Embryonic facial prominence (tissue), 1 donor: ENCODE measurements around the gene ASPRV1.
"Not testable (repeated sequence)": the region's sequence is repeated elsewhere in the genome, so short reads cannot be mapped to it uniquely, and the experiment has no call there.

Experiments
- DNase-seq: peaks from one replicate; pipeline ENCODE4 v3.0.0-alpha.2; 2016; ENCODE audit errors: extremely low spot score

The ASPRV1 gene

DNA sequence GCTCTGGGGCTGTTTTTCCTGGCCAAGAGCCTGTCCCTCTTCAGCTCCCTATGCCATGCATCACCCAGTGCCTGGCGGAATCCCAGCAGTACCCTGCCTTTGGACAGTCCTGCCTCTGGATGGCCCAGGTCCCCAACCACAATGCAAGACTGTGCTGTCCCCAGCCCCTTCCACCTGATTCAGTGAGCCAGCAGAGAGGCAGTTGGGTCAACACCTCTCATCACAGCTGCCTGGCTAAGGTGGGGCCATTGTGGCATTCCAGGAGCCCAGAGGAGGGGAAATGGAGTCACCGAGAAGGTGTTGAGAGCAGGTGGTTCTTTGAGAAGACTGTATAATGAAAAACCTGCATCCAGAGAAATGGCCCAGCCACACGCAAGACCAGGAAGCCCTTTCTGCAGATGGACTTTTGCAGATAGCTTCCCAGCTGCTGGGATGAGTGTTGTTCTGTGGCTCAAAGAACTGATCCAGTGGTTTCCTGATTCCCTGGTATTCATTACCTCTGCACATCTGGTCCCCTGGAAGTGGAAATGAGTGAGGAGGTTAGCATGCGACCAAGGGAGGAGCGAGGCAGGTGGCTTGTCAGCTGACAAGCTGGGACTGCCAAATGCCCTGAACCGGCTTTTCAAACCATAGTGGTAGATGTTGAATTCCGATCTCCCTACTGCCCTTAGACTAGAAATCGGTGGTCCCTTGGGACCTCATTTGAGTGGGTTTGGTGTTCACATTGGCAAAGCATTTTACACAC is 1.7 kb upstream of the ASPRV1 start:
- no peak for DNase-seq

DNA sequence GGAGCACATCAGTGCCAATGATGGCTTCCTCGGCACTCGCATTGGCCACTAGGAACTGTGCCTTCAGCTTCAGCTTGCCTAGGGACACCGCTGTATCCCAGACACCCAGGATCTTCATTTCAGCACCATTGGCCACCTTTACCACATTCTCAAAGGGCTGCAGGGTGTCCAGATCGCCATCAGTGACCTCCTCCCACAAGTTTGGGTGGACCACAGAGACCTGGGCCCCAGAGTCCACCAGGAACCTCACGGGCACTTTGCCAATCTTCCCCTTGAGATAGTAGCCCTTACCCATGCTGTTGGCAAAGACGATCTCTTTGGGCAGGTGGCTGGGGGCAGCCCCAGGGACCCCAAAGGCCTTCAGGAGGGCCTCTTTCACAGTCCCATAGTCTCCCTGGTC is 610 bp downstream of the ASPRV1 start:
- DNase-seq, result no peak

DNA sequence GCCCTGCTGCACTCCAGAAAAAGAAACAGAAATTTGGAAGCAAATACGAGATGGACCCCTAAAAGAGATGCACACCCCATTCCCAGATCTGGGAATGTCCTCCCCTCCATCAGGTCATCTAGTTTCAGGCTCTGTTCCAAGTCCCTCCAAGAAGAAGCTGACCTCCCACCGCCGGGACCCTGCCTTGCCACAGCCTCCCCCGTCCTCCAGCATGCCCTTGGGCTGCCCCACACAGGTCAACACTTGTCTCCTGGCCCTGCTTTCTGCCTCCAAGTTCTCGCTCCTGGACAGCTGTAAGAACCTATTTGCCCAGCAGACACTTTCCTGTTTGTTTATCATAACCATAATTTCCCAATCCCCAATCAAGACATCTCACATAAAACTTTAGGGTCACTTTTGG is 2.0 kb downstream of the ASPRV1 start:
- no peak for DNase-seq

DNA sequence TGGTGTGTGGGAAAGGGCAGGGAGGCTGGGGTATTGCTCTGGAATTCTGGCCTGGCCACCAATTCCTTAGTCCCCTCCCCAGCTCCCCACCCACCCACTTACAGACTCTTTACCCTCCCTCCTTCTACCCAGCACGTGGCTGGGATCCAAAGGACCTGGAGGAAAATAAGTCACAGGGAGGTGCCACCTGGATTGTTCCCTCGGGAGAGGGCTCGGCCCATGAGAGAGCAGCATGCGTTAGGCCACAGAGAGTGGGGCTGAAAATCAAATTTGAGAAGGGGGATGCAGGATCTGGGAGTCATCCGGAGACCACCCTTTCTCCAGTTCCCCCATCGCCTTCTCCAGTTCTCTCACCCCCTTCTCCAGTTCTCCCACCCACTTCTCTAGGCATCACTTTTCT is 3.0 kb downstream of the ASPRV1 start:
- DNase-seq, result no peak

DNA sequence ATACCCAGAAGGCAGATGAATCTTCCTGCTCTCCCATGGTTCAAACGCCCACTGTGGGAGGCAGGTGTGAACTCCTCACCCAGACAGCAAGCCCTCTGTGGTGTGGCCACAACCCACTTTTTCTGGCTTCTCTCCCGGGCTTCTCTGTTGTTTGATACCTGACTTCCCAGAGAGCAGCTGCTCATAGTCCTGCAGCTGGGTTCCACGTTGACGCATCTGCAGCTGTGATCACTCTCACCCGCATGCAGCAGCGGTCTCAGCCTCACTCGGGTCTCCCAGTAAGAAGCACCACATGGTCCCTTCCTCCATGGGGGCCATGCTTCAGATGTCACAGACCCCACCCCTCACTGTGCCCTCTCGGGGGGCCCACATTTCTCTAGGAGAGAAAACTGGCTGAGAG is 3.5 kb downstream of the ASPRV1 start:
- DNase-seq, result no peak

DNA sequence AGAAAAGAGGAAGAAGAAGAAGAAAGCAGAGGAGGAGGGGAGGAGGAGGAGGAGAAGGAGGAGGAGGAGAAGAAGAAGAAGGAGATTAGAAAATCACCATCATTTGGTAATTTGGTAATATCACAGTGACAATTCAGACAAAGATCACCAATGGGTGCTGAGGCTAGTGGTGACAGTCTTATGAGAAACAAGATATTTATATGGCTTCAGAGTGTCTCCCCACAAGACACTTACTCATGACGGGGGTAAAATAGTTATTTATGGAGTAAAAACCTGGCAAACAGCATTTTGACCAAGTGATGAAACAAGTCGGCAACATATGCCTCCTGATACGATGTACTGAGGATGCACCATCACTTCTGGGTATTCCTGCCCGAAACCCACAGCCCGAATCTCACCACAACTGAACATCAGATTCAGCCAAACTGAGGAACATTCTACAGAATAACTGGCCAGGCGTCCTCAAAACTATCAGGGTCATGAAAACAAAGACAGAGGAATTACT is 4.9 kb downstream of the ASPRV1 start:
- DNase-seq, result no peak

DNA sequence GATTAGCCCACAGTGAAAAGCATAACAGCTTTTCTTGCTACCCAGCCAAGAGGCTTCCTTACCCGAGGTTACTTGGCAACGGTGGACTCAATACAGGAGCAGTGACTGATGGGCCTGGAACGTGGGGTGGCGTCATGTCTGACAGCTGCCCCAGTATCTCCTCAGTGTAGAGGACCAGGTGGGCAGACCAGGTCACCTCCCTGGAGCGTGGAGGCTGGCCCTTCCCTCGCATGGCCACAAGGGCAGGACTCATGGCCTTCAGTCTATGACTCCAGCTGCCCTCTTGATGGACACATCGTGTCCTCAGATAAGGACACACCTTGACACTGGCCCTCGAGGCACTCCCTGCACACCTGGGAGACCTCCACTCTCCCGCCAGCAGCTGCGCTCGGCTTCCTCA is 6.4 kb downstream of the ASPRV1 start:
- DNase-seq, result no peak

DNA sequence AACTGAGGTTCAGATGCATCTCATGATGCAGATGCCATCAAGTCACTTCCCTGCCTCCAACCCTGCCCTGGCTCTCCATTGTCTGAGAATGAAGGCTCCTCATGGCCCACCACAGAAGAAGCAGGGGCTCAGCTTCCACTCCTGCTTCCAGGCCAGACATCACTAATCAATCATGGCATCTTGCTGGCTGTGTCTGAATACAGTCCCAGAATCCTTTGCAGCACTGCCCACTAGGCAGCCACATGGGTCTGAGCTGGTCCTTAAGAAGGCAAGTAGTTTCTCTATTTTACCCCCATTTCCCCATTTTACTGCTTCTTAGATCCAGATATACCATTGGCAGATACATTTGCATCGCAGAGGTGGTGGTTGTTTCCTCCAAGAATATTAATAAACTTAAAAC is 7.3 kb downstream of the ASPRV1 start:
- DNase-seq, result no peak

DNA sequence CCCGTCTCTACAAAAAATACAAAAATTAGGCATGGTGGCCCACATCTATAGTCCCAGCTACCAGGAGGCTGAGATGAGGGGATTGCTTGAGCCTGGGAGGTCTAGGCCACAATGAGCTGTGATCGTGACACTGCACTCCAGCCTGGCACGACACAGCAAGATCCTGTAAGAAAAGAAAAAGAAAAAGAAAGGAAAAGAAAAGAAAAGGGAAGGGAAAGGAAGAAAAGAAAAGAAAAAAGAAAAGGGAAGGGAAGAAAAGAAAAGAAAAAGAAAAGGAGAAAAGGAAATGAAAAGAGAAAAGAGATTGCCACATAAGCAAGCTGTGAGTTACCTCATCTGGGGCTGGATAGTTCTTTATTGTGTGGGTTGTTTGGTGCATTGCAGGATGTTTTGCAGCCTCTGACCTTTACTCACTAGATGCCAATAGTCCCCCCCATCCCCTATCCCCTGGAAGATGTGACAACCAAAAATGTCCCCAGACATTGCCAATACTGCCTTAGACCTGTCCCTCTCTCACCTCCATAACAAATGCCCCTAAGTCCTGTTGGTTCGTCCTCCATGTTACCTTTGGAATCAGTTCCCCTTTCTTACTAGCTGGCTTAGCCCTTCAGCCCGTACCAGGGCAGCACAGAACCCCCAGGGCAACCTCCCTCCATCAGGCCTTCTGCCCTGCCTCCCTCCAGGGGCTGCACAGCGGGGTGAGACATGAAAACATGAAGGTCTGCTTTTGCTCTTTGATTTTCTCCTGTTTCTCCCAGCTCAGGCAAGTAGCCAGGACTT is 8.9 kb downstream of the ASPRV1 start:
- DNase-seq, result no peak

DNA sequence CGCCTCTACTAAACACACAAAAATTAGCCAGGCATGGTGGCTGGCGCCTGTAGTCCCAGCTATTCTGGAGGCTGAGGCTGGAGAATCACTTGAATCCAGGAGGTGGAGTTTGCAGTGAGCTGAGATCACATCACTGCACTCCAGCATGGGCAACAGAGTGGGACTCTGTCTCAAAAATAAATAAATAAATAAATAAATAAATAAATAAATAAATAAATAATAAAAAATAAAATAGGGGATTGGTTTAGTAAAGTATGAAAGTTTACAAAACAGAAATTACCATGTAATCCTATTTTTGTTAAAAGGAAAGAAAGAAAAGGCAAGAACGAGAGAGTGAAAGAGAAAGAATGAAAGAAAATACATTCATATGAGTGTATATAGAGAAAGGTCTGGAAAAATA is 10.8 kb downstream of the ASPRV1 start:
- not testable (repeated sequence) for DNase-seq

DNA sequence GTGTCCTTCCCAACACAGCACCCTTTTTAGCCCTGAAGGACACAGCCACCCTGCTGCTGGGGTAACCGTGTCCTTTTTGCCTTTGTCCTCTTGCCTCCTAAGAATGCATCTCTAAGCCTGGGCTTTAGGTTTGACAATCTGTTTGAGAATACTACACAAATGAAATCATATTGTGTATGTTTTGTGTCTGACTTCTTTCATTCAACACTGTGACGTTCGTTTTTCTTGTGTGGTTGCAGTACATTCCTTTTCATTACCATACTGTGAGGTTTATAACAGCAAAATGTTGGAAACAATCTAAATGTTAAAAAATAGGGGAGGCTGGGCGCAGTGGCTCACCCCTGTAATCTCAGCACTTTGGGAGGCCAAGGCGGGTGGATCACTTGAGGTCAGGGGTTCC is 11.2 kb downstream of the ASPRV1 start:
- no peak for DNase-seq

DNA sequence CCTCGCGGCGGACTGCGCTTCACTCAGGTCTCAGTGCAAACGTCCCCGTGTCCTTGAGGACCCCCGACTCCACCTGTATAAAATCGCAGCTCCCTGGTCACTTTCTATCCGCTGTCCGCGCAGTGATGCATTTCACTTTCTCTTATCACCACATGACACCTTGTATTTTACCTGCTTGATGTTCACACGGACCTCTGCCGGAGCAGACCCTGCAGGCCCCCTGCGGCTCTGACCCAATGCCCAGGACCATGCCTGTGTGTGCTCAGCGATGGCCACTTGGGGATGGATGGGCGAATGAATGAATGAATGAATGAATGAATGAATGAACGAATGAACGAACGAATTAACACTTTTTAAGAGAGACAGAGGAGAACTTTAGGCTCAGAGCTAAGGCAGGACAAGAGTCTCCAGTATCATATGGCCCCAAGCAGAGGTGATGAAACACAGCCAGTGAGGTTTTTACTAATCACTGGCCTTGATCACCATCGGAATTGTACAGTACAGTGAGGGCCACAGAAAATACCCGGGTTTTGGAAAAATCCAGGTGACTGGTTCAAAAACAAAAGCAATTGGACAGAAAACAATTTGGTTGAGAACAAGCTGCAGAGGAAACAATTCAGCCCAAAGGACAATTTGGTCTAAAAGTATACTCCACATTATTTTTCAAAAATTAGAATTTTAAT is 12.3 kb downstream of the ASPRV1 start:
- DNase-seq, result no peak

DNA sequence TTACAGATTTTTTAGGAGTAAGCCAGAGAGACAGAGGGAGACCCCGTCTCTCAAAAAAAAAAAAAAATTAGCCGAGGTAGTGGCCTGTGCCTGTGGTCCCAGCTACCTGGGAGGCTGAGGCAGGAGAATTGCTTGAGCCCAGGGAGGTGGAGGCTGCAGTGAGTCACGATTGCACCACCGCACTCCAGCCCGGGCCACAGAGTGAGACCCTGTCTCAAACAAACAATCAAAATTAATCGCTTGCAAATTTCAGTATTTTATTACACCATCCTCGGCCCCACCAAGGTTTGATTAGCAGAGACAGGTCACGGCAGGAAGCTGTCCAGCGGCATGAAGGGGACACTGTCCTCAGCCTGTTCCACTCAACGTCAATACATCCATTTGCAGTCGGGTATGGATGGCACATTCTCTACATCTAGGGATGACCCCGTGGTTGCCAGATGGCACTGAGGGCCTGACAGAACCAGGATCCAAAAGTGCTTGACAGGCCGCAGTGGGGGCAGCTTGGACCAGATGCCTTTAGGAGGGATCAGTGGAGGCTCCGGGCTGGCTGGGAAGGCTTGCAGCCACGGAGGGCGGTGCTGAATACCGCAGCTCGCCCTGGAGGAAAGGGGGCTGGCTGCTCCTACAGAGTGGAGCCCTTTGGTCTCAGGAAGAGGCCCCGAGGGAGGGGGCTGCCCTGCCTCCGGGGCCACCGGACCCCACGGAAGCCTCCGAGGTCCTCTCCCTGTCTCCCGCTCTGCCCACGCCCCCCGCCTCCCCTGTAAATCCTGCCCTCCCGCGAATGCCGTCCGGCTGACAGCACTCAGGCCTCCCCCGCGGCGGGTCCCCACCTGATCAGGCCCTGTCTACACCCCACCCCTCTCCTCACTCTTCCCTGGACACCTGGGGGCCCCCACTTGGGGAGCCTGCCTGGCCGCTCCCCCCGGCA is 13.1 kb downstream of the ASPRV1 start:
- DNase-seq, result no peak

DNA sequence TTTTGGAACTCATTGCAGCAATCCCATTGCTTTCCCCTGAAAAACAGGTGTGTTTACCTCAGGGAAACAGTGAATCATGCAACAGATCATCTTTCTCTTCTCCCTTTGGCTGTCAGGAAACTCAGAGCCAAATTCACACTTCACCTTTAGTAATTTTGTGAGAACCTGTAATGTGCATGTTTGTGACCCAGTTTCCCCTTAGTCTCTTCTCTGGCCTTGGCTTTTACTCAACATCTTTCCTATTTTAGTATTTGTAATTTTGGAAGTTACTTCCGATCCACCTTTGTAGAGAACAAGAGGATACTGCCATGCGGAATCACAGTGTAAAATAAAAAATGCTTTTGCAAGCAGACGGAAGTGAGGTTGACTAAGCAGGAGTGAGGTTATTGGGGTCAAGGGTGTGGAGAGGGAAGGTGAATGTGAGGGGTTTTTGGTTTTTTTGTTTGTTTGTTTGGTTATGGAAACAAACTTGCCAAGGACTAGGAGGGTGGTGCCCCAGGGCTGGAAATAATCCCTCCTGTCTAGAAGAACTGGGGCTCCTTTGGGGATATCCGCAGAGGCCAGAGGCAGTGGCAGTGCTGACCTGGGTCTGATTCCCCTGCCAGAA is 14.0 kb downstream of the ASPRV1 start:
- no peak for DNase-seq

DNA sequence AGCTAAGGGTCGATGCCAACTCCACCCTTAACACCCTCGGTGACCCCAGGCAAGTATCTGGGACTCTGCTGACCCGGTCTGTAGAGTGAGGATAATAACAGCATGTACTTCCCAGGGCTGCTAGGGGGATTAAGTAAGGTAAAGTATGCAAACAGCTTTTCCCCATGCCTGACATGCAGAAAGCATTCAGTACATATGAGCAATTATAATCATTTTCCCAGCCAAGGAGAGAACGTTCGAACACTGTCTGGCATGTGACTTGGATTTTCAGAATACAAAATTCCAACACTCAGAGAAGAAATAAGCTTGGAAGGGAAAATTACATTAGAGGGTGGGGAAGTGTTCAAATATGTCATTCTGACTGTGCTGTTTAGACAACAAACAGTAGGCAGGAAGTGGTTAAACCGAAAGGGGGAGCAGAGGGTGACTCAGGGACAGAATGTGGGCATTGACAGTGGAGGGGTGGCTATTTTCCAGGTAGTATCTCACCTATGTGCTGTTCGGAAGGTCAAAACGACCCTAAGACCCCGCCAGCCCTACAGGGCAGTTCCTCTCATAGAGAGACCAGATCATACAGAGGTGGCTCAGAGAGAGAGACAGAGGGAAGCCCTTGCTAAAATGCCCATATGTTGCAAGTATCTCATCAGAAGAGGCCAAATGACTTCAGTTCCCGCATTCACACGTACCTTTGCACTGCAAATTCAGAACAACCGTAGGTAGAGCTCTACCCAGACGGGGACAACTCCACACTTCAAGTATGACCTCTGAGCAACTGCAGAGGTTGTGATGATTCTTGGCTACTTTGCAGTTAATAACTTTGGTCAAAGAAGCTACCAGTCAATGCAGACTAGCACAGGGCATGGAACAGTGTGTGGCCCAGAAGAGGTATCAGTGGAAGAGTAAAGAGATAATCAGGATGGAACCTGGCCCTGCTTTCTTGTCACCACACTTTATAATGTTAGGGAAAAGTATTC is 14.8 kb downstream of the ASPRV1 start:
- no peak for DNase-seq

DNA sequence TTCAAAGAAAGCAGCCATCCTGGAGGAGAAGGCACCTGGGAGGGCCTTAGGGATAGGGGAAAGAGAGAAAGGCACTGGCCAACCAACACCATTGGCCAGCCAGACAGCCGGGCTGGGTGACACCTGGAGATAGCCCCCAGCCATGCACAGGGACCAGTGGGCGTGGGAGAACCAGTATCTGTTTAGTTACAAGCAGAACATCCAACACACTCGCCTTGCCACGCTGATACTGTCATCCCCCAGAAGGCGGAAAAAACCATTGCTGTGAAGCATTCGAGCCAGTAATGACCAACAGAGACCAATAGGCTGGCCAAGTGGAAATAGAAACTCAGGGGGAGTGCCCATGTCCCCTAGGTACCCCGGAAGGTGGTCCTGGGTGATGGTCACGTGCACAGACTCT is 15.5 kb downstream of the ASPRV1 start:
- DNase-seq, result no peak

DNA sequence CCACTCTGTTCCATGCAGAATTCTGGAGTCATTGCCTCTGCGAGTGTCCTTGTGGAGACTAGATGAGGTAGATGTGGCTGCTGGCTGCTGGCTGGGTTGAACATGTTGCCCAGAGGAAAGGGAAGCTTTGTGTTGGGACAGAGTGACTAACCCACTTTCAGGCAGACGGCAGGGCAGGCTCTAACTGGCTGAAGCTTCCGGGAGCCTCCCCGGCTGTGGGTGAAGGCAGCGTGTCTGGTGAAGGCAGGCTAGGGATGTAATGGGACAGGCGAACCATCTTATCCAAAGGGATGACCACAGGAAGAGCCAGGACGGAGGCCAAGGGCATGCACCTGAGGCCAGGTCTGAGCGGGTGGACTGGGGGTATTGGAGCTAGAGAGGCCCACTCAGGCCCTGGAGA is 16.0 kb downstream of the ASPRV1 start:
- DNase-seq, result no peak

DNA sequence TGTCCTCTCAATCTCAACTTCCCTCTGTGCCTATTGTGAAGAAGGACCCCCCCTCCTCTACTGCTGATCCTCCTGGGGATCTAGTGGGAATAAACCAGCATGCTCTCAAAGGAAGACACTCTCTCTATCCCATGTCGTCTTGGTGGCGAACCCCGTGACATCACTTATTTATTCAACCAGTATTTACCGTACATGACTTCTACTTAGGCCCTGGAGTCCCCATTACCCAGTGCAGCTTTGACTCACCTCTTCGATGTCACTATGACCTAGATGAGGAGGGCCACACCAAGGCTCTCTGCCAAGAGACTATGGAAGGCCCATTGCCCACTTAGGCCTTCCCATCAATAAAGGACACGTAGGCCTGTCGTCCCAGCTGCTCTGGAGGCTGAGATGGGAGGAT is 16.7 kb downstream of the ASPRV1 start:
- DNase-seq, result no peak

DNA sequence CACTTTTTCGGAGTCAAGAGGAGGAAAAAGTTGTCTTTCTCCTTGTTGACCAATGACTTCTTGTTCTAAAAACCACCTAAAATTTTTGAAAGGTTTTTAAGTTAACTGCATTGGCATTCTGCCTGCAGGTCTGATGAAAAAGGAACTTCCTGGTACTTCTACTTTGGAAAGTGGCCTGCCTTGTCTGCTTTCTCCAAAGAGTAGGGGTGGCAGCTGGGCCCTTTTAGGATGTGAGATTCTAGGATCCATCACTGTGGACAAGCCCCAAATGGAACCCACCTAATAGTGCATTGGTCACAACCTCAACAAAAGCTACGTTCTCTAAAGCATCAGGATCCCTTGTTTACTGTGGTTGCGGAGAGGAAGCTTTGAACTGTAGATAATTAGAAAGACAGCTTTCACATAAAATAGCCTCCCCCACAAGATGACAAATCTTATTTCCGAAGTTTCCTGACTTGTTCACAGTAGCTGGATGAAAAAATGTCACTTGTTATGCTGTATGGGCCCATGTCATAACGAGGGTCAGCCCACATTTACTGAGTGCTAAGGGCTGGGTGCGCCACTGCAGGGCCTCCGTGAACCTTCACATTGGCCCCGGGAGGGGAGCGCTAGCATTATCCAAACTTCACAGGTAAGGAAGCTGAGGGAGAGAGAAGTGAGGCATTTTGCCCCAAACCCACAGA is 17.4 kb downstream of the ASPRV1 start:
- no peak for DNase-seq
